ENCODE data around the gene CELF1. TPM values are rescaled to one million over a fixed set of nuclear protein-coding genes. Genes with fewer than 3 reads are reported as not detected.

Gene CELF1
- total and polyA plus RNA-seq, 2 donors (not counting 1 experiment from before 2014, with no cell fraction given) = 52.0 to 153 TPM

- WGBS (ENCODE audit: insufficient coverage) = 84% methylated on average over 2 of the region's 6 CpGs
- Histone ChIP-seq H3K4me3 (ENCODE audit: control extremely low read depth in 1 of 5, extremely low read depth in 1 of 5, insufficient read depth in 1 of 5, low read depth in 2 of 5, low read length in 4 of 5) (no peak overlapping the region), H3K27me3 (replicated peaks in 1 of 4; ENCODE audit: control extremely low read depth in 1 of 4, control insufficient read depth in 3 of 4, insufficient read depth in 4 of 4, low read length in 3 of 4) (no peaks in the 10 kb centered on the region), H3K4me2 (replicated peaks; ENCODE audit: low read depth, low read length, poor library complexity, severe bottlenecking) (no peak overlapping the region), H3K79me2 (ENCODE audit: control insufficient read depth, insufficient read depth, low read length) (peaks cover 30% of the 10 kb centered on the region), H3K9me3 (ENCODE audit: control extremely low read depth in 1 of 3, control insufficient read depth in 2 of 3, insufficient read depth in 1 of 3, low read length in 2 of 3) (no peaks in the 10 kb centered on the region), H3K27ac (ENCODE audit: low read length in 2 of 2) (peak overlapping the region in 1 of 2 donors; percentile 20), H3K4me1 (ENCODE audit: control insufficient read depth in 2 of 2, insufficient read depth in 2 of 2, low read length in 2 of 2) (no peaks in the 10 kb centered on the region), H3K9ac (ENCODE audit: low read length) (no peak overlapping the region), H4K20me1 (ENCODE audit: control insufficient read depth, insufficient read depth, low read length, poor library complexity, severe bottlenecking) (peaks cover 10% of the 10 kb centered on the region), H2AFZ (ENCODE audit: insufficient read depth, low read depth, low read length, poor library complexity, severe bottlenecking) (no peak overlapping the region), H3K36me3 (replicated peaks in 1 of 2; ENCODE audit: control extremely low read depth in 1 of 2, control insufficient read depth in 1 of 2, extremely low read depth in 1 of 2, insufficient read depth in 2 of 2, low read length in 1 of 2) (peaks cover 10 to 92% of the 10 kb centered on the region in 2 experiments)
- H3K4me1 Mint-ChIP-seq = no peaks in the 10 kb centered on the region
- POLR2A ChIA-PET = no interaction called here
- H3K27me3 Mint-ChIP-seq = no peaks in the 10 kb centered on the region
- no peak overlapping the region for H3K4me3 Mint-ChIP-seq
- intact Hi-C loops (cut with micrococcal nuclease) = no loop called here
- H3K27ac Mint-ChIP-seq = no peak overlapping the region
- no peak for TF ChIP-seq EZH2 (IDR thresholded peaks at IDR 0.05; ENCODE audit: borderline replicate concordance, insufficient read depth, low read depth, low read length, poor library complexity, severe bottlenecking)
- no peak for TF ChIP-seq CTCF (IDR thresholded peaks at IDR 0.05)
- DNase-seq (no peak), ATAC-seq (ENCODE audit: low read depth) (no peak)
- no peaks in the 10 kb centered on the region for H3K9me3 Mint-ChIP-seq (ENCODE audit: insufficient read depth)
- CTCF ChIA-PET = interaction anchor here (0.7 kb wide), 1 partner anchor 75 kb away, joined by 3 read pairs; no protein-coding TSS in a partner anchor
Observed at GRCh38 chr11:47480762-47481161, 72.2 kb downstream of the CELF1 start.

GRCh38 chr11:47478651-47479329, 74.1 kb downstream of the CELF1 start:
- Mint-ChIP-seq H3K9me3 (ENCODE audit: insufficient read depth) (no peaks in the 10 kb centered on the region), H3K27me3 (no peaks in the 10 kb centered on the region), H3K27ac (no peak overlapping the region), H3K4me1 (no peaks in the 10 kb centered on the region), H3K4me3 (no peak overlapping the region)
- 100% methylated on average over 3 of the region's 5 CpGs for WGBS (ENCODE audit: insufficient coverage)
- POLR2A ChIA-PET = interaction anchor here (0.6 kb wide), 1 partner anchor 78 kb away, joined by 3 read pairs; no protein-coding TSS in a partner anchor
- no peak overlapping the region for H3K4me2 ChIP-seq (replicated peaks; ENCODE audit: low read depth, low read length, poor library complexity, severe bottlenecking)
- no peak overlapping the region for H3K9ac ChIP-seq (ENCODE audit: low read length)
- peaks cover 19 to 95% of the 10 kb centered on the region in 2 experiments for H3K36me3 ChIP-seq (replicated peaks in 1 of 2; ENCODE audit: control extremely low read depth in 1 of 2, control insufficient read depth in 1 of 2, extremely low read depth in 1 of 2, insufficient read depth in 2 of 2, low read length in 1 of 2)
- no peak overlapping the region for H3K27ac ChIP-seq (ENCODE audit: low read length in 2 of 2)
- H3K27me3 ChIP-seq (replicated peaks in 1 of 4; ENCODE audit: control extremely low read depth in 1 of 4, control insufficient read depth in 3 of 4, insufficient read depth in 4 of 4, low read length in 3 of 4) = no peaks in the 10 kb centered on the region
- no peak overlapping the region for H3K4me3 ChIP-seq (ENCODE audit: control extremely low read depth in 1 of 5, extremely low read depth in 1 of 5, insufficient read depth in 1 of 5, low read depth in 2 of 5, low read length in 4 of 5)
- intact Hi-C loops (cut with micrococcal nuclease) = no loop called here
- no peak for TF ChIP-seq EZH2 (IDR thresholded peaks at IDR 0.05; ENCODE audit: borderline replicate concordance, insufficient read depth, low read depth, low read length, poor library complexity, severe bottlenecking)
- TF ChIP-seq CTCF (IDR thresholded peaks at IDR 0.05) = no peak
- no peak for DNase-seq
- no peak overlapping the region for H2AFZ ChIP-seq (ENCODE audit: insufficient read depth, low read depth, low read length, poor library complexity, severe bottlenecking)
- peaks cover 10% of the 10 kb centered on the region for H4K20me1 ChIP-seq (ENCODE audit: control insufficient read depth, insufficient read depth, low read length, poor library complexity, severe bottlenecking)
- ATAC-seq (ENCODE audit: low read depth) = no peak
- H3K9me3 ChIP-seq (ENCODE audit: control extremely low read depth in 1 of 3, control insufficient read depth in 2 of 3, insufficient read depth in 1 of 3, low read length in 2 of 3) = no peaks in the 10 kb centered on the region
- CTCF ChIA-PET = interaction anchor here (1.4 kb wide), 1 partner anchor 67 kb away, joined by 3 read pairs; no protein-coding TSS in a partner anchor
- H3K4me1 ChIP-seq (ENCODE audit: control insufficient read depth in 2 of 2, insufficient read depth in 2 of 2, low read length in 2 of 2) = no peaks in the 10 kb centered on the region
- peaks cover 25% of the 10 kb centered on the region for H3K79me2 ChIP-seq (ENCODE audit: control insufficient read depth, insufficient read depth, low read length)
